Measurements from ENCODE around the gene CSPG4.

DNA sequence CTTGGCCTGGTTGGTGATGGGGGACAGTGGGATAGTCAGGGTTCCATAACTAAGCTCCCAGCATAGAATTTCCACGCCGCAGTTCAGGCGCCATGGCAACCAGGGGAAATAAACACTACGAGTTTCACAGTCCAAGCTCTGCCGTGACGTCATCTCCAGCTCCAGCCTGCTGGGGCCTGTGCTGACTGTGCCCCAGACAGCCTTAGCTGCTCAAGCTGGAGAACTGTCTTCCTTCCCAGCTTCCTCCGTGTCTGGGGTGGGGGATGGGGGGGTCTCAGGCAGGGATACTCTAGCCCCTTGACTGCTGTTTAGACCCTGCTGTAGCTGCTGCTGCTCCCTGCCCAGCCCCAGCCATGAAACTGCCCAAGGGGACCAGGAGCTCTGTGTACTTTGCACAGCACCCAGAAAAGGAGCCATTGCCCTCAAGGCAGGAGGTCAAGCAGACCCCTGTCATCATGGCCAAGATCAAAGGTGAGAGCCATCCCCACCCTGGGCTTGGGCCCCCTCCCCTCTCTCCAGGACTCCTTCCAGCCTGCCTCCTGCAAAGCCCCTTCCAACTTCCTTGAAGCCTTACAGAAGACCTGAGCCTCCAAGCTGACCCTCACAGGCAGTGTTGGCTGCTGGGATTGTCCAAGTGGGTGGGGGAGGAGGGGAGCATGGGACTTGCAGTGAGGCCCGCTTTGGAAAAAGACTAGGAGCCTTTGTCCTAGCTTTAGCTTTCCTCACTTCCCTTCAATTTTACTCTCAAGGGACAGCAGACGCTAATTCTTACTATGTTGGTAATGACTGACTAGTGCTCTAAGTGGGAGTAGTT, 11.4 kb upstream of the CSPG4 start:
- no peak for TF ChIP-seq POLR2A (IDR thresholded peaks at IDR 0.05)
- TF ChIP-seq, protein P1, sequence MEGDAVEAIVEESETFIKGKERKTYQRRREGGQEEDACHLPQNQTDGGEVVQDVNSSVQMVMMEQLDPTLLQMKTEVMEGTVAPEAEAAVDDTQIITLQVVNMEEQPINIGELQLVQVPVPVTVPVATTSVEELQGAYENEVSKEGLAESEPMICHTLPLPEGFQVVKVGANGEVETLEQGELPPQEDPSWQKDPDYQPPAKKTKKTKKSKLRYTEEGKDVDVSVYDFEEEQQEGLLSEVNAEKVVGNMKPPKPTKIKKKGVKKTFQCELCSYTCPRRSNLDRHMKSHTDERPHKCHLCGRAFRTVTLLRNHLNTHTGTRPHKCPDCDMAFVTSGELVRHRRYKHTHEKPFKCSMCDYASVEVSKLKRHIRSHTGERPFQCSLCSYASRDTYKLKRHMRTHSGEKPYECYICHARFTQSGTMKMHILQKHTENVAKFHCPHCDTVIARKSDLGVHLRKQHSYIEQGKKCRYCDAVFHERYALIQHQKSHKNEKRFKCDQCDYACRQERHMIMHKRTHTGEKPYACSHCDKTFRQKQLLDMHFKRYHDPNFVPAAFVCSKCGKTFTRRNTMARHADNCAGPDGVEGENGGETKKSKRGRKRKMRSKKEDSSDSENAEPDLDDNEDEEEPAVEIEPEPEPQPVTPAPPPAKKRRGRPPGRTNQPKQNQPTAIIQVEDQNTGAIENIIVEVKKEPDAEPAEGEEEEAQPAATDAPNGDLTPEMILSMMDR (IDR thresholded peaks at IDR 0.05) = no peak
- TF ChIP-seq EP300 (IDR thresholded peaks at IDR 0.05) = peak; percentile 67
